Germinal center (tissue), 1 donor: ENCODE results near the gene MAP2K6.

Experiments used
- DNase-seq: peaks from one replicate; pipeline ENCODE4 v3.0.0; 2012; ENCODE audit warnings: mixed read lengths, low spot score

The MAP2K6 gene

DNA sequence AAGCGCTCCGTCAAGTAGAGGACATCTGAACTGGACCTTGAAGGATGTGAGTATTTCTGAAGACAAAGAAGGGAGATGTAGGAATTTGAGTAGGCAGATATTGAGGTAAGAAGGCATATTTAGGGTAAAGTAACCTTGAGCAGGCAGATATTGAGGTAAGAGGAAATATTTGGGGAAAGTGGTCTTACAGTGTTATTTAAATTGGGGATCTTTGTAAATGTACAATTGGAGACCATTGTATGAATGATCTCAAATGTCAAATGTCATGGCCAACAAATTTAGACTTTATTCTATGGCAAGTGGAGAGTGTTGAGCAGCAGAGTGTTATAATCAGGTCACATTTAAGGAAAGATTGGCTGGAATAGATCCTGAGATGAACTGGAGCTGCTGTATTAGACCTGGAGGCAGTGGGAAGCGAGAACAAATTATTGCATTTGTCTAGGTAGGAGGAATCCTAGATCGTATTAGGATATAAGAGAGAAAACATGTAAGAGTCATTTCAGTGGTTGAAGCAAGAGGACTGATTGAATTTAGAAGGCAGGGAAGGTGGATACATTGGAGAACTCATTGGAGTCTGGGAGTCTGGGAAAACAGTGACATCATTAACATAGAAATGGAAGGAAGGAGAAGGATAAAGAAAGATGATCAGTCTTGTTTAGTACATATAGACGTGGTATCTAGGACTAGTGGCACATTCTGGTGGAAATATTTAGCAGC, 165.6 kb downstream of the MAP2K6 start:
- DNase-seq: no peak

DNA sequence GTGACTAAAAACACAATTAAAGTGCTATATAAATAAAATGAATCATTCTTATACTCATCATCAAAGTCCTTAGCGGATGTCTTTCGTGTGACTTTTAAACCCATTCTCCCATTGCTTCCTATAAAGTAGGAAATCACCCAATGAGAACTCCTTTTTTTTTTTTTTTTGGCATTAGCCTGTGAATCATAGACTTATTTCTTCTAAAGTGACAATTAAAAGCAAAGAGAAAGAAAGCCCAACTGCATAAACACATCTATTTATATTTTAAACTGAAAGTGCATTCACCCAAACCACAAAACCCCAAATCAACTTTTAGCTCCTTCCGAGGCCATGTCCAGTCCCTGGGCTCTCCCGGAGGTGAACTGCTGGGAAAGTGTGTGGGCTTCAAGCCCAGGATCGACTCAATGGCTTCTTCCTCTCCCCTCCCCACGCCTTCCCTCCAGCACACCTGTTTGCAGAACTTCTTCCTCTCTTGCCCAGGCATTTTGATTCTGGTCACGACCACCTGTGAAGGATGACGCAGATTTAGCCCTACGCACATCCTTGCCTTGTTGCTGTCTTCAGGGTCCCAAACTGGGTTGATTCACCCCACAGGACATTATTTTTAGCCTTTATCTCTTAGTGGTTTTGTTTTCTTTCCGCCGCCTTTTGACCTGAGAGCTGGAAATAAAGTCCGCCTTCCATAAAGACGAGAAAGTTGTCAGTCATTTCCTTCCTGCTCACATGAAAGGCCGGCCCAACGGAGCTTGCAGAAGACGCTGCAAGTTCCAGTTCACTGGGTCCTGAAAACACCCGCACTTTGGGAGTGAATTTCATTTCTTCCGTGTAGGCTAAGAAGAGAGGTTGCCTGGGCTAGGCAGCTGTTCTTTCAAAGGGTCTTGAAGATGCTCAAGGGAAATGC, 166.8 kb downstream of the MAP2K6 start:
- peak; percentile 64 for DNase-seq

DNA sequence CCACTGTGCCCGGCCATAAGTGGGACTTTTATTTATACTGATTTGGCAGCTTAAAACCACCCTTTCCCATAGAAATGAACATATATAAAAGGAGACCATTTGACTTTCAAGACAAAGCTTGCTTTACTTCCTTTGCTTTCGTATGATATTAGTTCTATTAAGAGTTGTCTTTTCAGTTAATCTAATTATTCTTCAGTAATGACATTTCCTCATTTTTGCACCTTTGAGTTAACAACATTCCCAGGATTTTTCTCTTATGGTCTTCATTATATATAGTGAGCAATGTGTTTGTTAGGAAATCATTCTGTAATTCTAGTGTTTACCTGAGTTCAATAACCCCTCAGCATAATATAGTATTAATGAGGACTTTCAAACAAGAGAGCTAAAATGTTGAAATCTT, 173.8 kb downstream of the MAP2K6 start:
- DNase-seq: no peak

DNA sequence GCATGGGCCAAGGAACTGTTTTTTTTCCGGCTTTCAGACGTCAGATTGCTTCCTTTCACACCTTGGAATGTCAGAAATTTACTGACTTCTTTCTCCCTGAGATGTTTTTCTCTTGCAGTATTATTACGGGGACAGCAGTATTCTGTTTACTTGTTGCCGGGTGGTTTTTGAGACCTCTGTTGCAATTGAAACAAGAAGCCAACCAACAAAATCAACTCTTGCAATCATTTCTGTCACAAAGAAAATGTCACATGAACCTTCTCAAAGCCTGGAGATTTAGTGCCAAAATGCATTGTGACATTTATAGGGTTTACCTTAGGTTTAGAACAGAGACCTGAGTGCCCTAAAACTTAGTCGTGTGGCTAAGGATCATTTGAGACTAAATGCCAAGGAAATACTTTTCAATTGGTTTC, 174.3 kb downstream of the MAP2K6 start:
- no peak for DNase-seq

DNA sequence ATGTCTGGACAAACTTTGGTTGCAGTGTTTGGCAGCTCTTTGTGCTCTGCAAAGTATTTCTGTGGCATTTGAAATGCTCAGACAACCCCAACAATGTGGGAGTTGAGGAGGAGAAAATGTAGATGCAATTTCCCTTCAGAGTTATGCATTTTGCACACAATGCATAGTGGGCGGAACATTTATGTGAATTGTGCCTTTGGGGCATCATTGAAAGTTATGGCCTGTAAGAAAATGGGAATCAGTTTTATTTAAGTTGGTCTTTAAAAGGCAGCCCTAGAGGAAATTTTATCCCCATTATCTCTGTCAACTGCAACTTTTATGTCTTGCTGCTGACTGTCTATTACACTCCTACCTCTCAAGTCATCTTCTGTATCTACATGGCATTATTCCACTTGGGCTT, 176.2 kb downstream of the MAP2K6 start:
- no peak for DNase-seq

DNA sequence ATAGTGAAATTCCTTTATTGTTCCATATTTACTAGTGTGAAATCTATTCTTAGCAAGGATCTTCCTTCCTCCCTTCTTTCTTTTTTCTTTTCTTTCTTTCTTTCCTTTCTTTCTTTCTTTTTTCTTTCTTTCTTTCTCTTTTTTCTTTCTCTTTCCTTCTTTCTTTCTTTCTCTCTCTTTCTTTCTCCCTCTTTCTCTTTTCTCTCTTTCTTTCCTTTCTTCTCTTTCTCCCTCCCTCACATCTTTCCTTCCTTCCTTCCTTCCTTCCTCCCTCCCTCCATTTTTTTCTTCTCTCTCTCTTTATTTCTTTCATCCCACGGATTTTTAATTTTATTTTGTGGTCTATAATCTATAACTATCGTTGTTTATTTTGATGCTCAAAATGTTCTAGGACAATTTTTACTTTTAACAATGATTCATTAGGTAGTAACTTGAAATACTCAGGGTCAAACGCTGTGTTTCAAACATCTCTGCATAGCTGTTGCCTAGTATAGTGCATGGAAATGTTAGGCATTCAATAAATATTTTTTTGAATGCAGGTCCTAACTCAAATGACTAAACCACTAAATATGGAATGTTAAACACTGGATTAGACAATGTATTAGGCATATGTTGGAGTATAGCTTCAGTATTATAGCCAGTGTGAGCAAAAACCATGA, 178.3 kb downstream of the MAP2K6 start:
- no peak for DNase-seq

DNA sequence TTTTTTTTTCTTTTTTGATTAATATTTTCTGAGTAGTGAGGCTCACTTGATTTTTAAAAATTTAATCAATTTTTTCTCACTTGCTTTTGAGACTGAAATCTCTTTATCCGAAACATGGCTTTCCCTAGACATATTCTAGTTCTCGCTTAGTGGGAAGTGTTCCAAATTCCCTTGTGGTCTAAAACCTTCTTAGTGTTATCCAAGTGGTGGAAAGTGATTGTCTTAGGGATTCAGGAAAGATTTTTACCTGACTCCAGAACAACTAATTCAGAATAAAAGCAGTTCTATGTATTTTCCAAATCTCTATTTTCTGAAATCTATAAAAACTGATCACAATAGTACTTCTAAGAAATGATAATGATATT, 178.8 kb downstream of the MAP2K6 start:
- DNase-seq: no peak

DNA sequence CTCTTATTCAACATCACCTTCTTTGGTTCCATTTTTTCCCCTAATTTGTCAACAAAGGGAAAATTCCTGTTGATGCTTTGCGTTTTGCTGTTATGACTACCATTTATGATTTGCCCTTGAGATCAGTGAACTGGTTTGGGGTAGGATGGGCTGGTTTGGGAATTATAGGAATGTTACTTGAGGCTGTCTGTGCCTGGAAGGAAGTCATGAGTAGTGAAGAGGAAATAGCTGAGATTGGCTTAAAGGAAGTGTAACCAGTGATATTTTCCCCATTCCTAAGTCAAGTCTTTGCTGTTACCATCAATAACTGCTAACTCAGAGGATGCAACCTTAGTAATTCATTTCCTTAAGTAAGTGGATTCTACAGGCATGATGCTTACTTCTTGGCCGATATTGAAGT, 179.2 kb downstream of the MAP2K6 start:
- no peak for DNase-seq

DNA sequence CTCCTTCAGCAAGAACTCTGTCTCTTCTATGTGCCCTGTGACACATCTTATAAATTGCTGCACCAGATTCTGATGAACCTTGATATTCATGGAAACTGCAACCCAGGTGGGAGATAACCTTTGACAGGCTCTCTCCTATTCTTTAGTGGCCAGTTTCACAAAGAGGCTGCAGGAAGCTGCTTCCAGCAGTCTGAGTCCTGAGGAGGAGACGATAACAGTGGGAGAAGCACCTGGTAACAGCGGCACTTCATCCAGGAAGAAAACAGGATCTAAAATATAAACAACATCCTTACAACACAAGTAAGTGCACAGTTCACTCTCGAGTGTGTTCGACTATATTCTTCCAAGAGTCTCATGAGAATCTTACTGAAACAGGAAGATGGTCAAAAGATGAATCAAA, 180.1 kb downstream of the MAP2K6 start:
- DNase-seq: no peak

DNA sequence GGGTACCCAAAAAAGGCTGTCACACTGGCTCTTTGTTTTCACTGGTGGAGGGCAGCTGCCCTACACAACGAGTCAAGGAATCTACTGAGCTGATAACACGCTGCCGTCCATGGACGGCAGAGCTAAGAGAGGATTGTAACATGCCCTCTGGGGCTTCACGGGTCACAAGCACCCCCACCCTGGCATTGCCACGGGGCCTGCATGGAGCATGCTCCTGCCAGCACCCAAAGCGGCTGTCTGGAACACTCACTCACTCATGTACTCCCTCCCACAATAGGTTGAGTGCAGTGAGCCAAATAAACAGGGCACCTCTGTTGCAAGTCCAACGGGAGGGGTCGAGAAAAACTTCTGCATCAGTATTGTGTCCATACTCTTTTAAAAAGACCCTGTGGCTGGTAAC, 181.6 kb downstream of the MAP2K6 start:
- no peak for DNase-seq

DNA sequence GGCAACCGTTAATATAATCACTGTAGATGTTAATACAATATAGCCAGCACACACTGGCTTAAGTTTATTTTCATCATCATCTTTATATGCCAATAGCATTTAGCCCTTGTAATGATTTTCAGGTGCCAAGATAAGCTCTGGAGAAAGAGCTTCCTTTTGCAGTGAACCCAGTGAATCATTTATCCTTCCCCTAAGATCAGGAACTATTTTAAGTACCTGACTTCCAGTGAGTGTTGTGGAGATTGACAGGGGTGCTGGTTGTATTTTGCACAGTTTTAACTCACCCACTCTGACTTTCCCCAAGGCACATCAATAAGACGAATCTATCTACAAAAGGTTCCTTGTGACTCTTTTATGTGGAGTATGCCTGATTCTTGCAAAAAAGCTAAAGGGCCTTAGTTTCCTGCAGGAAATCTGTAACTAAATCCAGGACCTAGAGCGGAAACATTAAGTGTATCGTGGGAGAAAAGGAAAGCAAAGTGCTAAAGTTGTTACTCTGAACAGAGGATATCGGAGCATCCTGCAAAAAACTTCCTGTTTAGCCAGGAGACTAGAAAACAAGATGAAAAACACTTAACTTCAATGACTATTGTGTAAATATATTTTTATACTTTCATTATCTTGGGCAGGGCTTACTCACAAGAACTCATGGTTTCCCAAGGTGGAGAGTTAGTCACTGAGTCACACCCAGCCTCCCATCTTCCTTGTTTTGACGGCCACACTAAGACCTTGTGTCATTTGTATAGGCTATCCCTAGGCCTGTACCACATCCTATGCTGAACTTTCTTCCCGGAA, 183.6 kb downstream of the MAP2K6 start:
- no peak for DNase-seq

DNA sequence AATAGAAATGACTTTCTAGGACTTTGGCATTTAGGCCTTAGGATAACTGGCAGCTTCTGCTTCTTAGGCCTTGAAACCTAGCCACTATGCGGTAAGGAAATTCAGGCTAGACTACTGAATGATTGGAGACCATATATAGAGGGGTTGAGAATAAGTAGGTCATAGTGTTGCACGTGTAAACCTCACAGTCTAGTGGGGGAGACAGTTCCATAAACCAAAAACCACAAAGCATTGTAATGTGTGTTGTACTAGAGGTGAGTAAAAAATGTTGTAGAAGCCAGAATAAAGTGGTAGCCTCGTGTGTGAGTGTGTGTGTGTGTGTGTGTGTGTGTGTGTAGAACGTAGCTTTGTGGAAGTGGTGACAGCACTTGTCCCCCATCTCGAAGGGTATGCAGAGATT, 188.5 kb downstream of the MAP2K6 start:
- DNase-seq: no peak
